Embryonic facial prominence (tissue), 1 donor: ENCODE data around the gene AKAP1.
A peak's percentile ranks its signal among the peaks of the same experiment; 100 is the strongest.

Experiments used
- DNase-seq: peaks from one replicate; pipeline ENCODE4 v3.0.0-alpha.2; 2016; ENCODE audit errors: extremely low spot score

AKAP1 gene

GRCh38 chr17:57084802-57085447 lies at the start of gene AKAP1:
TSS of gene AKAP1 (plus strand) at chr17:57085246. CDS start at chr17:57105465, 20,219 bp downstream.
- peak; percentile 92 for DNase-seq

- DNase-seq: no peak
Observed at GRCh38 chr17:57035971-57036481, 49.0 kb upstream of the AKAP1 start.

- no peak for DNase-seq
Observed at GRCh38 chr17:57037411-57037810, 47.6 kb upstream of the AKAP1 start.

GRCh38 chr17:57038486-57038885 lies 46.6 kb upstream of the AKAP1 start:
- DNase-seq: no peak

GRCh38 chr17:57040571-57040970 lies 44.5 kb upstream of the AKAP1 start:
- no peak for DNase-seq

- DNase-seq: no peak
Observed at GRCh38 chr17:57043276-57043675, 41.8 kb upstream of the AKAP1 start.

- DNase-seq: no peak
Observed at GRCh38 chr17:57044976-57045867, 39.8 kb upstream of the AKAP1 start.

- DNase-seq: no peak
Observed at GRCh38 chr17:57045868-57046704, 39.0 kb upstream of the AKAP1 start.

- no peak for DNase-seq
Observed at GRCh38 chr17:57046749-57047148, 38.3 kb upstream of the AKAP1 start.

GRCh38 chr17:57048096-57048495 lies 37.0 kb upstream of the AKAP1 start:
- DNase-seq: no peak

- no peak for DNase-seq
Observed at GRCh38 chr17:57050306-57050705, 34.7 kb upstream of the AKAP1 start.

GRCh38 chr17:57051886-57052361 lies 33.1 kb upstream of the AKAP1 start:
- no peak for DNase-seq

GRCh38 chr17:57062865-57063264 lies 22.2 kb upstream of the AKAP1 start:
- DNase-seq: no peak

- DNase-seq: no peak
Observed at GRCh38 chr17:57067162-57067561, 17.9 kb upstream of the AKAP1 start.

GRCh38 chr17:57067781-57068180 lies 17.3 kb upstream of the AKAP1 start:
- no peak for DNase-seq

- no peak for DNase-seq
Observed at GRCh38 chr17:57068222-57068658, 16.8 kb upstream of the AKAP1 start.

GRCh38 chr17:57068707-57069106 lies 16.3 kb upstream of the AKAP1 start:
- no peak for DNase-seq

GRCh38 chr17:57071991-57072944 lies 12.8 kb upstream of the AKAP1 start:
- DNase-seq: no peak

- DNase-seq: no peak
Observed at GRCh38 chr17:57073626-57074025, 11.4 kb upstream of the AKAP1 start.

- no peak for DNase-seq
Observed at GRCh38 chr17:57075193-57075592, 9.9 kb upstream of the AKAP1 start.

GRCh38 chr17:57075785-57076184 lies 9.3 kb upstream of the AKAP1 start:
- DNase-seq: no peak
